ENCODE results near the gene FADS1.
A peak's percentile ranks its signal among the peaks of the same experiment; 100 is the strongest.

Gene FADS1

DNA sequence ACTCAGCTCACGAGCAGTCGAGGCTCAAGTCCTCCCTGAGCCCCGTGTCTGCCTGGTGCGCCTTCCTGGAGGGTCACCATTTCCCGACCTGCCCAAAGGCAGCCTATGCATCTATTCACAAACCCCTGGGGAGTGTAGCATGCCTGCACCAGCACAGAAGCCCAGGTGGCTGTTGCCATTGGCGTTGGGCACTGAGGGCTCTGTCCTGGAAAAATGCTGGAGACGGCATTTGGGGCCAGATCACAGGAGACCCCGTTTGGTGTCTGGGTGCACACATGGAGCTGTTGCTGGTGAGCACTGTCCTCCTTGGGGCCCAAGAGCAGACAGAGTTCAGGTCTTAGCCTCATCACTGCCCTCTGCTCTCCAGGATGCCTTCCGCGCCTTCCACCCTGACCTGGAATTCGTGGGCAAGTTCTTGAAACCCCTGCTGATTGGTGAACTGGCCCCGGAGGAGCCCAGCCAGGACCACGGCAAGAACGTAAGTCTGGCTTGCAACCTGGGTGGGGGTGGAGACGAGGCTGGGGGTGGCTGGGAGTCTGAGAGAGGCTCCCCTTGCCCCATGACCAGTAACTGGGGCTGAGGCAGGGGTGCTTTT is 20.7 kb upstream of the FADS1 start:
- no peak for DNase-seq (ENCODE audit: low read depth in 1 of 2, low spot score in 1 of 2)
- no peak overlapping the region for H3K27ac ChIP-seq (replicated peaks)
- H3K27me3 ChIP-seq (ENCODE audit: insufficient read depth, poor library complexity, severe bottlenecking): no peaks in the 10 kb centered on the region
- H3K4me3 ChIP-seq (replicated peaks; ENCODE audit: insufficient read depth, low read length): no peak overlapping the region
- TF ChIP-seq SPI1 (IDR thresholded peaks at IDR 0.05; ENCODE audit: borderline replicate concordance, low read depth) (no peak), GABPA (IDR thresholded peaks at IDR 0.05; ENCODE audit: low read depth) (no peak)

DNA sequence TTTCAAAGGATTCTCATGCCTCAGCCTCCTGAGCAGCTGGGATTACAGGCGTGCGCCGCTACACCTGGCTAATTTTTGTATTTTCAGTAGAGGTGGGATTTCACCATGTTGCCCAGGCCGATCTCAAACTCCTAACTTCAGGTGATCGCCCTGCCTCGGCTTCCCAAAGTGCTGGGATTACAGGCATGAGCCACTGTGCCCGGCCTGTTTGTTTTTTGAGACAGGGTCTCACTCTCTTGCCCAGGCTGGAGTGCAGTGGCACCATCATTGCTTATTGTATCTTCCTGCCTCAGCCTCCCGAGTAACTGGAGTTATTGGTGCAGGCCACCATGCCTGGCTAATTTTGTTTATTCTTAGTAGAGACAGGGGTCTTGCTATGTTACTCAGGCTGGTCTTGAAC is 19.4 kb upstream of the FADS1 start:
- no peak overlapping the region for H3K27ac ChIP-seq (replicated peaks)
- TF ChIP-seq POLR2AphosphoS5 (IDR thresholded peaks at IDR 0.05; ENCODE audit: low read depth) (no peak), GABPA (IDR thresholded peaks at IDR 0.05; ENCODE audit: low read depth) (no peak), SPI1 (IDR thresholded peaks at IDR 0.05; ENCODE audit: borderline replicate concordance, low read depth) (no peak)
- TF ChIP-seq, protein P1, sequence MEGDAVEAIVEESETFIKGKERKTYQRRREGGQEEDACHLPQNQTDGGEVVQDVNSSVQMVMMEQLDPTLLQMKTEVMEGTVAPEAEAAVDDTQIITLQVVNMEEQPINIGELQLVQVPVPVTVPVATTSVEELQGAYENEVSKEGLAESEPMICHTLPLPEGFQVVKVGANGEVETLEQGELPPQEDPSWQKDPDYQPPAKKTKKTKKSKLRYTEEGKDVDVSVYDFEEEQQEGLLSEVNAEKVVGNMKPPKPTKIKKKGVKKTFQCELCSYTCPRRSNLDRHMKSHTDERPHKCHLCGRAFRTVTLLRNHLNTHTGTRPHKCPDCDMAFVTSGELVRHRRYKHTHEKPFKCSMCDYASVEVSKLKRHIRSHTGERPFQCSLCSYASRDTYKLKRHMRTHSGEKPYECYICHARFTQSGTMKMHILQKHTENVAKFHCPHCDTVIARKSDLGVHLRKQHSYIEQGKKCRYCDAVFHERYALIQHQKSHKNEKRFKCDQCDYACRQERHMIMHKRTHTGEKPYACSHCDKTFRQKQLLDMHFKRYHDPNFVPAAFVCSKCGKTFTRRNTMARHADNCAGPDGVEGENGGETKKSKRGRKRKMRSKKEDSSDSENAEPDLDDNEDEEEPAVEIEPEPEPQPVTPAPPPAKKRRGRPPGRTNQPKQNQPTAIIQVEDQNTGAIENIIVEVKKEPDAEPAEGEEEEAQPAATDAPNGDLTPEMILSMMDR (IDR thresholded peaks at IDR 0.05; ENCODE audit: insufficient read depth, low read length): no peak
- TF ChIP-seq, protein P2, sequence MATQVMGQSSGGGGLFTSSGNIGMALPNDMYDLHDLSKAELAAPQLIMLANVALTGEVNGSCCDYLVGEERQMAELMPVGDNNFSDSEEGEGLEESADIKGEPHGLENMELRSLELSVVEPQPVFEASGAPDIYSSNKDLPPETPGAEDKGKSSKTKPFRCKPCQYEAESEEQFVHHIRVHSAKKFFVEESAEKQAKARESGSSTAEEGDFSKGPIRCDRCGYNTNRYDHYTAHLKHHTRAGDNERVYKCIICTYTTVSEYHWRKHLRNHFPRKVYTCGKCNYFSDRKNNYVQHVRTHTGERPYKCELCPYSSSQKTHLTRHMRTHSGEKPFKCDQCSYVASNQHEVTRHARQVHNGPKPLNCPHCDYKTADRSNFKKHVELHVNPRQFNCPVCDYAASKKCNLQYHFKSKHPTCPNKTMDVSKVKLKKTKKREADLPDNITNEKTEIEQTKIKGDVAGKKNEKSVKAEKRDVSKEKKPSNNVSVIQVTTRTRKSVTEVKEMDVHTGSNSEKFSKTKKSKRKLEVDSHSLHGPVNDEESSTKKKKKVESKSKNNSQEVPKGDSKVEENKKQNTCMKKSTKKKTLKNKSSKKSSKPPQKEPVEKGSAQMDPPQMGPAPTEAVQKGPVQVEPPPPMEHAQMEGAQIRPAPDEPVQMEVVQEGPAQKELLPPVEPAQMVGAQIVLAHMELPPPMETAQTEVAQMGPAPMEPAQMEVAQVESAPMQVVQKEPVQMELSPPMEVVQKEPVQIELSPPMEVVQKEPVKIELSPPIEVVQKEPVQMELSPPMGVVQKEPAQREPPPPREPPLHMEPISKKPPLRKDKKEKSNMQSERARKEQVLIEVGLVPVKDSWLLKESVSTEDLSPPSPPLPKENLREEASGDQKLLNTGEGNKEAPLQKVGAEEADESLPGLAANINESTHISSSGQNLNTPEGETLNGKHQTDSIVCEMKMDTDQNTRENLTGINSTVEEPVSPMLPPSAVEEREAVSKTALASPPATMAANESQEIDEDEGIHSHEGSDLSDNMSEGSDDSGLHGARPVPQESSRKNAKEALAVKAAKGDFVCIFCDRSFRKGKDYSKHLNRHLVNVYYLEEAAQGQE (IDR thresholded peaks at IDR 0.05; ENCODE audit: insufficient replicate concordance, low read depth): no peak
- no peak for DNase-seq (ENCODE audit: low read depth in 1 of 2, low spot score in 1 of 2)
- no peaks in the 10 kb centered on the region for H3K27me3 ChIP-seq (ENCODE audit: insufficient read depth, poor library complexity, severe bottlenecking)
- H3K4me3 ChIP-seq (replicated peaks; ENCODE audit: insufficient read depth, low read length): no peak overlapping the region

DNA sequence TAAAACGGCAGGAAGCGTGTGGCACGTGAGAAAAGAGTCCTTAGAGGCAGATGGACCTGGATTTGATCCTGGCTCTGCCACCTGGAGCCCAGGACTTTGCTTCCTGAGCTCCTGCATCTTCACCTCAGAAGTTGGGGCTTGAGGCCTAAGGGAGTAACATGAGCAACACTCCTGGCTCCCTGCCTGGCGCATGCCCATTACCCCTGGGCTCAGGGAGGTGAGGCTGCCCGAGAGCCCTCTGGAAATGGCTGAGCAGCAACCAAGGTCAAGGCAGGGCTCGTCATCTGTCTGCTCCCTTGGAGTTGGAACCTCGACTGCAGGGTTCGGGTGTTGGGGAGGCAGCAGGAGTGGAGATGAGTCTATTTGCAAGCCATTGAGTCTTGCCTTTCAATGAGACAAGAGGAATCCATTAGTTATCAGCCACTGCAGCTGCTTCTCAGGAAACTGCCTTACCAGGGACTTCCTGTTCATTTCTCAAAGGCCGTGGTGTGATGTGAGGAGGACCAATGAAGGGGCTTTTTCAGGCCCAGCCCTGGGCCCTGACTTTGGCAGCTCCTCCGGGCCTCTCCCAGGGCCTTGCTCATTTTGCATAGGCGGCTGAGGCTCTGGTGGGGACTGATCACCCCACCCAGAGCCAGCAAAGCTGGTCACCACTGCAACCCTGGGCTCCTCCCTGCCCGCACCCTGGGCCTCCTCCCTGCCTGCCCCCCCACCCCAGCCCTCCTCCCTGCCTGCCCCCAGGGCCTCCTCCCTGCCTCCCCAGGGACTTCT is 17.7 kb upstream of the FADS1 start:
- Histone ChIP-seq H3K27me3 (ENCODE audit: insufficient read depth, poor library complexity, severe bottlenecking) (peaks cover 7% of the 10 kb centered on the region), H3K27ac (replicated peaks) (no peak overlapping the region), H3K4me3 (replicated peaks; ENCODE audit: insufficient read depth, low read length) (no peak overlapping the region)
- peak; percentile 33; the same call in 1 of the 2 replicates for TF ChIP-seq SPI1 (IDR thresholded peaks at IDR 0.05; ENCODE audit: borderline replicate concordance, low read depth)
- TF ChIP-seq POLR2AphosphoS5 (IDR thresholded peaks at IDR 0.05; ENCODE audit: low read depth): 0 out of 2 replicates have a peak, but pooled peaks have one; percentile 32
- 0 out of 2 replicates have a peak, but pooled peaks have one; percentile 24 for TF ChIP-seq GABPA (IDR thresholded peaks at IDR 0.05; ENCODE audit: low read depth)
- TF ChIP-seq, protein P1 (IDR thresholded peaks at IDR 0.05; ENCODE audit: insufficient read depth, low read length): no peak
- DNase-seq (ENCODE audit: low read depth in 1 of 2, low spot score in 1 of 2): peak; percentile 10 to 53

DNA sequence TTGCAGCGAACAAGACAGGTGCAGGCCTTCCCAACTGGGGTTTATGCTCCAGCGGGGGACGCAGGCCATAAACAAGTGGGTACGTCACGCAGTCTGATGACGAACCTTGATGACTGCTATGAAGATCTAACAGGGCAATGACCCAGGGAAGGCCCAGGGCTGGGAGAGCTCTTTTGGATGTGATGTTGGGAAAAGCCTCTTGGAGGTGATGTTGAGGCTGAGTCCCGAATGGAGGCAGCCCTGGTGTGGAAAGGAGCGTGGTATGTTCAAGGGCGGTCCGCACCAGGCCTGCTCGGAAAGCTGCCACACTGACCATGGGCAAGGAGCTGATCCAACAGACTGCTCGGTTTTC is 17.1 kb upstream of the FADS1 start:
- H3K27me3 ChIP-seq (ENCODE audit: insufficient read depth, poor library complexity, severe bottlenecking): peaks cover 13% of the 10 kb centered on the region
- H3K4me3 ChIP-seq (replicated peaks; ENCODE audit: insufficient read depth, low read length): no peak overlapping the region
- H3K27ac ChIP-seq (replicated peaks): no peak overlapping the region
- no peak for DNase-seq (ENCODE audit: low read depth in 1 of 2, low spot score in 1 of 2)
- no peak for TF ChIP-seq GABPA (IDR thresholded peaks at IDR 0.05; ENCODE audit: low read depth)
- no peak for TF ChIP-seq POLR2AphosphoS5 (IDR thresholded peaks at IDR 0.05; ENCODE audit: low read depth)
- TF ChIP-seq, protein P1 (IDR thresholded peaks at IDR 0.05; ENCODE audit: insufficient read depth, low read length): no peak
- no peak for TF ChIP-seq SPI1 (IDR thresholded peaks at IDR 0.05; ENCODE audit: borderline replicate concordance, low read depth)
- TF ChIP-seq, protein P2 (IDR thresholded peaks at IDR 0.05; ENCODE audit: insufficient replicate concordance, low read depth): no peak

Data from HL-60 (cell line).